Posterior vena cava (tissue), 2 donors: ENCODE data around the gene DNAJC18. TPM values are rescaled to one million over a fixed set of nuclear protein-coding genes. Genes with fewer than 3 reads are reported as not detected.
"Not testable (repeated sequence)": the region's sequence is repeated elsewhere in the genome, so short reads cannot be mapped to it uniquely, and the experiment has no call there.

ENCODE experiments used
- DNase-seq: peaks from one replicate; pipeline ENCODE4 v3.0.0-alpha.2; 2020; ENCODE audit warnings: low spot score
- intact Hi-C, 2 donors: fragments of 100-400 bp; cut with DNase I; formaldehyde crosslinking; loops; one replicate each; pipeline versions ENCODE4 v1.14.1 to v1.14.2; 2022 to 2023
- total RNA-seq, 2 donors: library from RNA; stranded (reverse); fragmentation: NEBNext Ultra II Directional; extraction: Animal tissue kit (Norgen Biotek cat#: 25700); gene quantifications; one replicate each; pipeline ENCODE4 v1.2.1, GENCODE V29; 2021
- donor health status: DM: yes; HTN: yes; CAD: no.
- donor health status: DM: yes; HTN: yes; CAD: no.

Gene DNAJC18
- total RNA-seq, 2 donors from 2014 or later = 13.3 to 18.8 TPM

DNA sequence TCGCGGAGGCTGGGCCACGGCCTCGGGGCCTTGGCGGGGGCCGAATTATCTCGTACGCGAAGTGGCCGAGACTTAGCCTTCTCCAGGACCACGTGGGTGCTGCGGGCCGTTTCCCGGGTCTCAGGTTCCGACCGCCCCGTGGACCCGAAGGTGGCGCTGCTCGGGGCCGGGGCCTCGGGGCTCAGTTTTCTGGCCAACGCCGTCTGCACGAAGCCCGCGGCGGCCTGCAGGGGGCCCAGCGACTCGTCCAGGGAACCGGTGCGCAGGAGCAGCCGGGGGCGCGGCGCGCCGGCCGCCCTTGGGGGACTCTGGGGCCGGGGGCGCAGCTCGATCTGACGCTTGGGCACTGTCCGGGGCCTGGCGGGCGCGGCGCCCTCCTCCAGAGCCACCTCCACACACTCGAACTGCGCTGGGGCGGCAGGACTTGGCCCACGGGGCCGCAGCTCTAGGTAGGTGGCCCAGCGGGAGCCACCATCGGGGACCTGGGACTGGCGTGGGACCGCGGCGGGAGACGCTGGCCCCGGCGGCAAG is 45.1 kb downstream of the DNAJC18 start:
- DNase-seq = no peak
- intact Hi-C loops = no loop called here

DNA sequence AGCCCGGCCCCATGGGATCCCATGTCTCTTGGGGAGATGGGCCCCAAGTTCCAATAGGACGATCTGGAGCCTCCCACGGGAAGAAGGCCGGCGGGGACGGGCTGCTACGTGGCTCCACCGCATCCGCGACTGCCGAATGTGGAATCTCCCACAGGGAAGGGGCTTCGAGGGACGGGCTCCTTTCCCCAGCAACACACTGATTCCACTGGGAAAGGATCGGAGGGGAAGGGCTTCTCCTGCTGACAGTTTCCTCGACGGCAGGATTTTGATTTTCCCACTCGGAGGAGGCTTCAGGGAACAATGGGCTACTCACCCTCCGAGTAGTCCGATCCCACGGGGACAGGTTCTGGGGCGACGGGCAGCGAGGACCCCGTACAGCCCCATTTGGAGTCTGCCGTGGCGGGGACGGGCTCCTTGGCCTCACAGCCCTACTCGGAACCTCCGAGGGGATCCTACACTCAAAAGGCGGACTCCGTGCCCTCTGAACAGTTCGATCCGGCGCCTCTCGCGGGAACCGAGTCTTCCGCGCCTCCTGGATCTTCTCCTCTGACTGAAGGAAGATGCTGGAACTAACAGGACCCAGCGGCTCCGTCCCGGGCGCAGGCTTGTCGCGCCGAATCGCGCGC is 45.7 kb downstream of the DNAJC18 start:
- intact Hi-C loops = no loop called here
- no peak for DNase-seq

DNA sequence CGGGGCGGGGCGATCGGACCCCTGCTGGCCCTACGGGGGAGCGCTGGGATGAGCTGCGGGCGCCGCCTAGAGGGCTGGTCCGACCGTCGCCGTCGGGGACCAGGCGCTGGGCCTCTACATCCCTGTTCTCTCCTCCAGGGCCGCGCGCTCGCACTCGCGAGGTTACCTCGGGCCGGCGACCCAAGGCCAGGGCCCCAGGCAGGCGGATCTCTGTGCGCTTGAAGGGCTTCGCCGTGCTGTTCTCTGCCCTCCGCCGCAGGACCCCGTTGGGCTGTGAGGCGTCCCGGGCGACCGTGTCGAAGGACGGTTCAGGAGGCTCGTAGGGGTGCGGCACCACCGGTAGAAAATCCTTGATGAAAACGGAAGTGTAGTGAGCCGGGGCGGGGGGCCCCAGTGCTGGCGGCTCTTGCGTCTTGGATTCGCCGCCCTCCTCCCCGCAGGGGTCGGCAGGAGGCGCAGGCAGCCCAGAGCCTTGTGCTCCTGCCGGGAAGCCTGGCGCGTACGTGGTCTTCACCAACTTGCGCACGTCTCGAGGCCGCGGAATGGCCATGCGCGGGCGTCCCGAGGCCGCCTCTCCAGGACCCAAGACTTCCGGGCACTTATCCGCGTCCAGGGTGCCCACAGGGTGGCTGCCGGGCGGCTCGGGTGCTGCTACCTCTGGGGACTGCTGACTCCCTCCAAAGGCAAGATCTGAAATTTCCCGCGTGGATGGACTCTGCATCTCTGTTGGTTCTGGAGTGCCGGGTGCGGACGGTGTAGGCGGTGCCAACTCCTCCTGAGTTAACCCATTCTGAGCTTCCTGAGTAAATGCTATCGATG is 46.4 kb downstream of the DNAJC18 start:
- intact Hi-C loops = no loop called here
- DNase-seq = peak; percentile 89

DNA sequence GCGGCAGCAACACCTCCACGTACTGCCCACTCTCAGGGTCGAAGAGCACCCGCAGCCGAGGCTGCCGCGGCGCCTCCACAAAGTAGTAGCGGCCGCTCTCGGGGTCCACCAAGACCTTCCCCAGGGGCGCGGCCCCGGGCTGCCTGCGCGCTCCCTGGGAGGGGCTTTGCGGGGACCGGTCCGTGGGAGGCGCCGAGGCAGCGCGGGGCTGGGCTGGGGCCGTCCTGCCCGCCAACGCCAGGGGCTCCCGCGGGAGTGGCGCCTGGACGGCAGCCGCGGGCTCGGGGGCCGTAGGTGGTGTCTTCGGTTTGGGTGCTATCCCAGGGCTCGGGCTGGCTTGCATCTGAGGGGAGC is 47.0 kb downstream of the DNAJC18 start:
- peak; percentile 82 for DNase-seq

DNA sequence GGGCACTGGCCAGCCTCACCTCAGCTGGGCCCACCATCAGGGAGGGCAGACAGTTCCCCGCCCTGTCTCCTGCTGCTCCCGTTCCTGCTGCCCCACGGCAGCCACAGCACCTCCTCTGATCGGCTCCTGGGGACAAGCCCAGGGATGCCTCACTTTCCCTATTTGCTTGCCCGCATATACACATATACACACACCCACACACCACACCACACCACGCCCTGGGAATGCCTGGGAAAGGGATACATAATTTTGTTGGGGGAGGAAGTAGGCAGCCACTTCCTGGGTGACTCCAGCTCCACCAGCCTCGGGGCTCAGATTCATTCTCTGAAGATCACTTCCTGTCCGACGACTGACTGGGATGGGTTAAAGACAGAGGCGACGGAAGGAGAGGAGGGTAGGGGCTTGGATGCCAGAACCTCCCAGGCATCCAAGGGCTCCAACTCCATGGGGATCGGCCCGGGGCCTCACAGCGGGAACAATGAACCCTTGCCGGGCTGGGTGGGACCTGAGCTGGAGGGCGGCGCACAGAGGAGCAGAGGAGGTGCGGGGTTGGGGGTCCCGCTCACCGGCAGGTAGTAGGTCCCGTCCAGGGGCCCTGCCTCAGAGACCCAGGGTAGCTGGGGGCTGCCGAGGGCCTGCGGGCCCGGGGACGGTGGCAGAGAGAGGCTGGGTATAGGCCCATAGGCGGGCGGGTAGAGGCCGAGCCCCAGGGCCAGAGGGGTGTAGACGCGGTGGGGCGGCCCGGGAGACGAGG is 47.6 kb downstream of the DNAJC18 start:
- intact Hi-C loops = no loop called here
- peak; percentile 78 for DNase-seq

More for the DNA sequence above, 47.0 kb downstream of the DNAJC18 start:
- intact Hi-C loops = no loop called here

DNA sequence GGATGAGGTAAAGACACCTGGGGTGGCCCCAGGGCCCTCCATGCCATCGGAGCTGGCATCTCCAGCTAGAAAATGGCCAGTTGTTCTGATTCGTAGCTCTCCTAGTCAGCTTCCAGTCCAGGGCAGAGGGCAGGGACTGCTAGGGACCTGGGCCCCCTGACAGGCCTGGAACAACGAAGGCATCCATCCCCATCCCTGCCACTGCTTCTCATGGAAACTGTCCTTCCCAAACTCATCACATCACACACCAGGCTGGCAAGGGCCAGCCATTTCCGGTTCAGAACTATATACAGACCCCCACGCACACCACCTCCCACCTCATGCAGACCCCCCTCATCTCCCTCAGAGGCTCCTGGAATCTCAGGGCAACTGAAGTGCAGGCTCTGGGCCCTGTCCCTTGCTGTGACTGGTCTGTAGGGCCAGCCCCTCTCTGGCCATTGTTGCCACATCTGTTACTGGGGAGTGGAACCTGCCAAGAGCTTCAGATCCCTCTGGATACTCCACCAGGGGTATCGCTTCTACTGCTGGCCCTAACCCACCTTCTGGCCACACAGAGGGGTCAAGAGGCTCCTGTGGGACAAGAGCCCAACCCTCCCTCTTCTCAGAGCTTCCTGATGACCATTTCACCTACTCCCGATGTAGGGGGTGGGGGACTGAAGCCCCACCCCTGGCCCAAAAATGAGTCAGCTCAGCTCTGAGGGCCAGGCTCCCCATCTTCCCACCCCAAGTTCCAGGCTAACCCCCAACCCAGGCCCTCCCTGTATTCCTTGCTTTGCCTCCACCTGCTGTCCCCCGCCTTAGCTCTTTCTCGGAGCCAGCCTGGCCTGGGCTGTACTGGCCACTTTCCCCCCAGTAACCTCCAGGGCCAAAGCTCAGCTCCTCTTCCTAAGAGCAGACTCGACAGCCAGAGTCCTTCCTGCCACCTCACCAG is 48.4 kb downstream of the DNAJC18 start:
- peak; percentile 62 for DNase-seq

DNA sequence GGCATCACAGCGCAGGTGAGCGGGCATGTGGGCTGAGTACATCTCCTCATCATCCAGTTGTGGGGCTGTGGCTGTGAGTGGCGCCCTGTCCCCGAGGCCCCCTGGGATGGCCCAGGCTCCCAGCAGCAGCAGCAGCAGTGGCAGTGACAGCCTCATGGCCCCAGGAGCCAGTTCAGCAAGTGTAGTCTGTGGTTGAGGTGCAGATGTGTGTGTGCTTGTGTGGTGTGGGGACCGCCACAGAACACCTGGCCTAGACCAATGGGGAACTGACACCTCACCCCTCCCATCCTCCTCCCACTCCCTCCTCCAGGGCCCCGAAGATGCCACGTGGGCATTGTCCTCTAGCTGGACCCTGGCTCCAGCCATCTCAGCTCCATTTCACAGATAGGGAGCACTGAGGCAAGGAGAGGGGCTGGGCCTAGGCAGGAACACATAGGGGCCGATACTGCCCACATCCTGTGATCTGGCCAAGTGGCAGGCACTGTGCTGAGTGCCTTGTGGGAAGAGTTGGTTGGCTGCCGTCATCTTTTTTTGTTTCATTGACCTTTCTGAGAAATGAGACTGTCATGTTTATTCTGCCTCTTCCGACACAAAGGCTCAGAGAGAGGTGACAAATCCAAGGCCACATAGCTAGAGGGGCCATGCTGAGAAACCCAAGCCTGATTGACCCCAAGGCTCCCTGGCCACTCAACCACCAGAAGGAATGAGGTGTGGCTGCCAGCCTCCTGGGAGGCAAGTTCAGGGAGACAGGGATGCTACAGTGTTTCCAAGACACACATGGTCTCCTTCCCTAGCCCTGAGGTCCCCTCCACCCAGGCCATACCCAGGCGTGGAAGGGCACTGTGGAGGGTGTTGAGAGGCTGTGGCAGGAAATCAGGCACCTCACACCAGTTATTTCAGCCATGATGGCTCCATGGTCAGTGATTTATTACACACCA is 49.4 kb downstream of the DNAJC18 start, which contains the start of gene MZB1:
MZB1 (minus strand) TSS at position 213 of the 938 bp plus-strand sequence; CDS start at position 156, 57 bp downstream.
- intact Hi-C loops = no loop called here
- peak; percentile 75 for DNase-seq

More for the DNA sequence above, 48.4 kb downstream of the DNAJC18 start:
- intact Hi-C loops = no loop called here

DNA sequence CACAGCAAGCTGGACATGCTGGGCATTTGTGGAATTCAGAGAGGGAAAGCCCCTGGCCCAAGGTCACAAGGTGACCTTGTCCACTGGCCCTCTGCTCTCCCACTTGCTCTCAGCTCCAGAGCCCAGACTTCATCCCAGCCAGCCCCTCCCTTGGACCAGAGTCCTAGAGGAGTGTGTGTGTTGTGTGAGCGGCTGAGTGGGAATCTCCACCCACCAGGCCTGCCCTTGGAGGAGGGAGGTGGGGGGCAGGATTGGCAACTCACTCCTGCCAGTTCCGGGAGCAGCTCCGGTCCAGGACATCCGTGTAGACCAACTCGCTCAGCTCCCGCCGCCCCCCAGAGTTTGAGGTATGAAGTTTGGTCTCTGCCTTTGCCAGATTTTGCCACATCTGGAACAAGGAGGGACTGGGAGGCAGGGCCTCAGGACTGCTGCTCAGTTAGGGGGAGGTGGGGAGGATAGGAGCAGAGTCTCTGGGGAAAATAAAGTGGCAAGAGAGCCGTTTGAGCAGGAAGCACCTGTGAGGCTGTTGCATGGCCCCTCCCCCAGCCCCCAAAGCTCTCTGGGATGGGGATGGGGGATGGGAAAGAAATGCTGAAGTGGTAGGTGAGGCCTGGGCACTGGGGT is 51.0 kb downstream of the DNAJC18 start:
- peak; percentile 77 for DNase-seq
- intact Hi-C loops = no loop called here

DNA sequence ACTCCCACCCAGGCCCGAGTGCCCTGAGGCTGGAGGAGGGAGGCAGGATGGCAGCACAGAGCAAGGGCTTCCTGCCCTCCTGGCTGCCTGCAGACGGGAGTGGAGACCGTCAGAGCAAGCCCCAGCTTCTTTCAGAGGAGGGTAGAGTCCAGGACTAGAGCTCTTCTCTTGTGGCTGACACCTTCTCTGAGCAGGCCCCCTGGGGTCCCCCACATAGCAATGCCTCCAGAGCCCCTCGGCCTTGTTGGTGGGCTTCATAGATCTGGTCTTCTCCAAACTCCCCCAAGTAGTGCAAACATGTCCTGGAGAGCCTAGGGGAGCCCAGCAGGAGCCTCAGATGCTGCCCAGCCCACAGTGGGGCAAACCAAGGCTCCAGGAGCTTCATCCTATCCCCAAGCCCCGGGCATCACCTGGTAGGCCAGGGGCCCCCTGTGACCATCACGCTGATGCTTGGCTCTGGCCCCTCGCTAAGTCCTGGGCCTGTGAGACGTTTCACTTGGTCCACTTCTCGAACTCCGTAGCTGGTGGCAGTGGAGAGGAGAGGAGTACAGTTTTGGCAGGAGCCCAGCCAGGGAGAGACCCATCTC is 51.6 kb downstream of the DNAJC18 start:
- intact Hi-C loops = no loop called here
- peak; percentile 58 for DNase-seq

DNA sequence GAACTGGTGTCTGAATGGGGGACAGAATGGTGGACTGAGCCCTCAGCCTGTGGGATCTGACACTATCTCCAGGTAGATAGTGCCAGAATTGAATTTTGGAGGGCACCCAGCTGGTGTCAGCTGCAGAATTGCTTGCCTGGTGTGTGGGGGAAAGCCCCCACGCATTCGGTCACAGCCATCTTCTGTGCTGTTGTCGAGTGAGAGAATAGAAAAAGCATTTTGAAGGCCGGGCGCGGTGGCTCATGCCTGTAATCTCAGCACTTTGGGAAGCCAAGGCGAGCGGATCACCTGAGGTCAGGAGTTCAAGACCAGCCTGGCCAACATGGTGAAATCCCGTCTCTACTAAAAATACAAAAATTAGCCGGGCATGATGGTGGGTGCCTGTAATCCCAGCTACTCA is 52.4 kb downstream of the DNAJC18 start:
- intact Hi-C loops = not testable (repeated sequence)
- DNase-seq = peak; percentile 29

DNA sequence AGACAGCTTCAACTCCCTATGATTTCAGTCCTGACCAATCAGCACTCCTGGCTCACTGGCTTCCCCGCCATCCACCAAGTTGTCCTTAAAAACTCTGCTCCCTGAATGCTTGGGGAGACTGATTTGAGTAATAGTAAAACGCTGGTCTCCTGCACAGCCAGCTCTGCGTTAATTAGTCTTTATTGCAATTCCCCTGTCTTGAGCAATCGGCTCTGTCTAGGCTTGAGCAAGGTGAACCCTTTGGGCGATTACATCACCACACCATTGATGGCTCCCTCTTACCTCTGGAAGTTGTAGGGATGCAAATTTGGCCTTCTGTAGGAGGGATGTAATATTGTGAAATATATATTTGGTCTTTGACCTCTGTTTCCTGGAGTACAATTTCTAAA is 53.3 kb downstream of the DNAJC18 start:
- DNase-seq = peak; percentile 28
- intact Hi-C loops = no loop called here

DNA sequence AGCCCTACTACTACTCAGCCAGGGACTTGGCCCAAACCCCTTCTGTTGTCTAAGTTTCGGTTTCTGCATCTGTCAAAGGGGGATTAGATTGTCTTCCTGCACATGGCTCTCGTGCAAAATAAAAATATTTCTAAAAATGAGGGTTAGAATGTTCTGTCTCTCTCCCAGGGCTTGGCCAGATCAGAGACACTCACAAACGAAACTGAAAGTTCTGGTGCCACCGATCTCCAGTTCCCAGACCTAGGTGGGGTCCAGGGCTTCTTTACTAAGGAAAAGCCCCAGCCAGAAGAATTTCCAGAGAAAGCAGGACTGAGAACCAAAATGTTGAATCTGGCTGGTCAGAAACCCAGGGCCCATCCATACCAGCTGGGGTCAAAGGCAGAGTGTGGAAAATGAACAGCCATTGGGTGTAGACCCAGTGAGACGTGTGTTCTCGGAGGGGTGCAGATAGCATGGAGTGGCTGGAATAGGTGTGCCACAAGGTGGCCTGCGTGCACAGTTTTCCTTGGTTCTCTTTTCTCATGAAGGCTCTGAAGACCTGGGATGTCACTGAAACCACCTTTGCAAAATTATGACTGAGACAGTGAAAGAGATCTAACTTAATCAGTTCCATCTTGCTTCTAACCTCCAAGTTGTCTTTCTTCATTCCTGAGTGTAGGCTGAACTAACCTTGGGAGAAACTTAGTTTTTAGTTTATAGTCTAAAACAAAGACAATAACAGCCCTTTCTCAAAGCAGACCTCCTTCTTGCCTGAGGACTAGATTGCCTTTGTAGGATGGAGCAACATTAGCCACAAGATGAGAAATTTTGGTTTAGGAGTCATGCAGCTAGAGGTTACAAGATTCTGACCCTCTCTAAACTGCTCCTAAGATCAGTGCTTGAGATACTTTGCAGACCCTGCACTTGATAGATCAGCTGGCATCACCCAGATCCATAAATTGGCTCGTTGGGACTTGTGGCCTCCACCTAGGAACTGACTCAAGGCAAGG is 54.0 kb downstream of the DNAJC18 start:
- DNase-seq = peak; percentile 34
- intact Hi-C loops = no loop called here

DNA sequence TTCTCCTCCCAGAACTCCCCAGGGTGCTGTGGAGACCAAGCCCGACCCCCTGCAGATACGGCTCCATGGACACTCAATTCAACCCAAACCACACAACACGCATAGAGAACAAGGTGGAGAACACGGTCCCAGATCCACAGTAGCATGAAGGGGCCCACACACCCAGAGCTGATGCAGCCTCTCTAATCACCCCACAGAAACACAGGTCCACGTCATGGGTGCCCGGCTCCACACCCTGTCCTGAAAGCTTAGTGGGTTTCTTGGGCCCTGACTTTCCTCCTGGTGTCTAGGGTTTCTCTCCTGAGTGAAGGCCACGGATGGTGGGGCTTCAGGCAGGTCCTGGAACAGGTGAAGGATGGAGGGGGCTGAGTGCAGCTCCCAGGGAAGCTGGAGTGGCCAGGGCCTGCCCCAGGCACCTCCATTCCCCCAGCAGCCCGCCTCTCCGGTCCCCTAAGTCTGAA is 54.7 kb downstream of the DNAJC18 start:
- peak; percentile 46 for DNase-seq

DNA sequence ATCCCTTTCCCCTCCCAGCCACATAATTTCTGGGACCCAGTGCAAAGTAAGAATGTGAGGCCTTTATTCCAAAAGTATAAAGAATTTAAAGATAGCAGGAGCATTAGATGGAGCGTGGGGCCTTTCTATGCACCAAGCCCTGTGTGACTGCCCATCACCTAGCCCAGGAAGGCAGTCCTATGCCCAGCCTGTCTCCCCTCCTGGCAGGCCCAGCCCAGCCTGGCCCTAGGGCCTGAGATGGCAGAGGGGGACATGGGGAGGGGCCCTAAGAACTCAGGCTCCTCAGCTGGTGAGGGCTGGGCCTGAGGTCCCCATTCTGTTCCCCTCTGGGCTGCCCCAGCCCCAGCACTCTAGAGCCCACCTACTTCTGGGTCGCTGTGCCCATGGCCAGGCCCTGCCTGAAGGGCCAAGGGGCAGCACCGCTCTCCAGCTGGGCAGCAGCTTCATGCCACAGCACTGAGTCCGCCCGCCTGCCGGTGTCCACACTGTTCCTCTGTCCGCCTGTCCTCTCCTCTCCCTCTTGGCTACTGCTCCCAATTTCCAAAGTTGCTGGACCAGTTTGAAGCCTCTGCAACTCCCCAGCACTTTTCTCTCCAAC is 55.2 kb downstream of the DNAJC18 start:
- intact Hi-C loops = no loop called here
- peak; percentile 79 for DNase-seq

More for the DNA sequence above, 54.7 kb downstream of the DNAJC18 start:
- intact Hi-C loops = no loop called here

DNA sequence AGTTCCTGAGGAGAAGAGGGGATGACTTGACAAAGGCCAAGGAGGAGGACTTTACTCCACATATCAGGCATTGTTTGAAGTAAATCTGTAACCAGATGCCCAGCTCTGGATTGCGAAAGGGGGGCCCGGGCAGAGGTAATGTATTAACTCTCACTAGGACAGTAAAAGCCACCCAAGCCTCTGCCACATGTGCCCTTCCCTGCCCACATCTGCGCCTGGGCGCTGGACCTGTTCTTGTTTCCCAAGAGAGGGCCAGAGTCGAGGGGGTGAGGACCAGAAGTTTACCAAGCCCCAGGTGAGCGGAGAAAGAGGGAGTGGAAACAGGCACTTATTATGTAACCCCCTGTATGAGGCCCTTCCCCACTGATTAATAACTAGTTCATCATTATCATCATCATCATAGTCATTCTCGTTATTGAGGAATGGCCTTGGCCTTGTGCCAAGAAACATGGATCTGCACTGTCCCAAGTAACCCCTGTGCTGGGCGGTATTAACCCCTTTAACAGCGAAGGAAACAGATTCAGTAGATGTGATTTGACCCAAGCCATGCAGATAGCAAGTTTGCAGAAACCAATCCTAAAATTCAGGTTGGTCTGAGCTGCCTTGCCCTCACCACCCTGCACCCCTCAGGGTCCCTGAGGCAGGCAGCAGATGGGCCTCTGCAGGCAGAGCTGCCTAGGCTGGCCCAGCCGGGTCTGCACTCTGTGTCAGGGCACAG is 55.9 kb downstream of the DNAJC18 start, which contains the start of gene SLC23A1:
SLC23A1 (minus strand) TSS at position 23 of the 718 bp plus-strand sequence. CDS start 44 bp downstream, outside the sequence.
- DNase-seq = peak; percentile 57
- intact Hi-C loops = no loop called here
